GM23248 (cell line): Measurements from ENCODE around the gene RARA. TPM values are rescaled to one million over a fixed set of nuclear protein-coding genes. Genes with fewer than 3 reads are reported as not detected.

Source experiments
- DNase-seq: peaks from one replicate; pipeline ENCODE4 v3.0.0-alpha.2; 2015
- H2AFZ ChIP-seq: fragments of 200-600 bp; sonication (generic); 2 replicates; pipeline ENCODE4 v1.6.1; 2016; ENCODE audit warnings: antibody characterized with exemption
- H3F3A ChIP-seq: fragments of 200-600 bp; sonication (generic); 2 replicates; pipeline ENCODE4 v1.6.1; 2016; ENCODE audit warnings: mild to moderate bottlenecking, antibody characterized with exemption, mixed run types; ENCODE audit not compliant: insufficient read depth
- H3K27ac ChIP-seq: fragments of 200-600 bp; sonication (generic); 2 replicates; pipeline ENCODE4 v1.5.1; 2016; ENCODE audit warnings: mild to moderate bottlenecking
- H3K27me3 ChIP-seq: fragments of 200-600 bp; sonication (generic); replicated peaks from 2 replicates; pipeline ENCODE4 v1.6.1; 2016; ENCODE audit warnings: mild to moderate bottlenecking; ENCODE audit not compliant: insufficient read depth
- H3K36me3 ChIP-seq: fragments of 200-600 bp; sonication (generic); 2 replicates; pipeline ENCODE4 v1.6.1; 2016; ENCODE audit warnings: low read depth, mild to moderate bottlenecking
- H3K4me1 ChIP-seq: fragments of 200-600 bp; sonication (generic); 2 replicates; pipeline ENCODE4 v1.6.1; 2016; ENCODE audit warnings: mild to moderate bottlenecking; ENCODE audit not compliant: insufficient read depth
- H3K4me2 ChIP-seq: fragments of 200-600 bp; sonication (generic); one replicate; pipeline ENCODE4 v1.6.1; 2016; ENCODE audit warnings: mild to moderate bottlenecking; ENCODE audit not compliant: unreplicated experiment
- H3K4me3 ChIP-seq: fragments of 200-600 bp; sonication (generic); 2 replicates; pipeline ENCODE4 v1.5.1; 2016; ENCODE audit warnings: mild to moderate bottlenecking
- H3K79me2 ChIP-seq: fragments of 200-600 bp; sonication (generic); 2 replicates; pipeline ENCODE4 v1.6.1; 2016; ENCODE audit warnings: mild to moderate bottlenecking; ENCODE audit not compliant: insufficient read depth
- H3K9ac ChIP-seq: fragments of 200-600 bp; sonication (generic); 2 replicates; pipeline ENCODE4 v1.6.1; 2016; ENCODE audit warnings: mild to moderate bottlenecking
- H3K9me2 ChIP-seq: fragments of 200-600 bp; sonication (generic); 2 replicates; pipeline ENCODE4 v1.6.1; 2016; ENCODE audit warnings: mixed run types, mild to moderate bottlenecking, moderate library complexity; ENCODE audit not compliant: insufficient read depth
- H3K9me3 ChIP-seq: fragments of 200-600 bp; sonication (generic); one replicate; pipeline ENCODE4 v1.6.1; 2017; ENCODE audit warnings: low read depth
- H4K20me1 ChIP-seq: fragments of 200-600 bp; sonication (generic); 2 replicates; pipeline ENCODE4 v1.6.0; 2016; ENCODE audit not compliant: insufficient read depth
- EZH2 ChIP-seq: fragments of 200-600 bp; sonication (generic); IDR thresholded peaks from 2 replicates; pipeline ENCODE4 v1.6.1; 2018; ENCODE audit warnings: antibody characterized with exemption, mild to moderate bottlenecking; ENCODE audit not compliant: insufficient read depth, poor library complexity, severe bottlenecking
- EZH2phosphoT487 ChIP-seq: fragments of 200-600 bp; sonication (generic); IDR thresholded peaks from 2 replicates; pipeline ENCODE4 v1.6.1; 2018; ENCODE audit warnings: antibody characterized with exemption, moderate library complexity, mild to moderate bottlenecking, low read depth; ENCODE audit not compliant: insufficient read depth
- WGBS, 2 experiments: methylation state at CpG; one replicate each; pipeline ENCODE4 v1.1.6; 2015 to 2017; ENCODE audit warnings: low lambda C conversion rate in 2 of 2, low coverage in 1 of 2; ENCODE audit errors: missing lambda C conversion rate in 2 of 2; 5-methylcytosine and 5-hydroxymethylcytosine counted together
- in situ Hi-C: fragments of 300-500 bp; cut with MboI; formaldehyde crosslinking; loops from 2 replicates; pipeline ENCODE4 v1.15.0; 2020
- polyA plus RNA-seq: library from polyadenylated mRNA; unstranded; fragments of >200 nt; fragmentation: Nextera tagmentation; extraction: Ambion mirVana; gene quantifications from 2 replicates; pipeline ENCODE4 v1.2.1, GENCODE V29; 2016
- total RNA-seq: library from RNA; depleted of rRNA; stranded (reverse); fragments of >200 nt; shearing (Covaris generic); gene quantifications from 2 replicates; pipeline ENCODE4 v1.2.3, GENCODE V29; 2014

RARA gene
- total and polyA plus RNA-seq, 2 experiments from 2014 or later, result 23.7 to 38.9 TPM

GRCh38 chr17:40306395-40306794 lies 2.6 kb upstream of the RARA start:
- peak overlapping the region; percentile 28; the same call in 1 of the 2 replicates for H3K4me3 ChIP-seq
- no peak overlapping the region for H2AFZ ChIP-seq
- no peak for TF ChIP-seq EZH2phosphoT487
- H3K9me3 ChIP-seq, result no peaks in the 10 kb centered on the region
- 44 to 55% methylated on average over 2 of the region's 2 CpGs for WGBS, 2 experiments
- no peaks in the 10 kb centered on the region for H3K79me2 ChIP-seq
- peak overlapping the region; percentile 66 for H3K4me2 ChIP-seq
- no peaks in the 10 kb centered on the region for H3K27me3 ChIP-seq
- in situ Hi-C loops, result loop anchor here (10.0 kb wide), 1 partner anchor 48 kb away; no protein-coding TSS in a partner anchor
- DNase-seq, result peak; percentile 40
- no peaks in the 10 kb centered on the region for H3K9me2 ChIP-seq
- H3K4me1 ChIP-seq, result peaks cover 70% of the 10 kb centered on the region
- H3K9ac ChIP-seq, result peak overlapping the region; percentile 72
- H3F3A ChIP-seq, result peaks cover 60% of the 10 kb centered on the region
- peak overlapping the region; percentile 90 for H3K27ac ChIP-seq
- H4K20me1 ChIP-seq, result no peaks in the 10 kb centered on the region
- H3K36me3 ChIP-seq, result no peaks in the 10 kb centered on the region

GRCh38 chr17:40307001-40307730 lies 1.8 kb upstream of the RARA start:
- 2 to 11% methylated on average over 10 of the region's 10 CpGs for WGBS, 2 experiments
- in situ Hi-C loops, result loop anchor here (10.0 kb wide), 1 partner anchor 48 kb away; no protein-coding TSS in a partner anchor

GRCh38 chr17:40307740-40308239 lies 1.2 kb upstream of the RARA start:
- Histone ChIP-seq H3K36me3 (no peaks in the 10 kb centered on the region), H3K27ac (peak overlapping the region; percentile 90), H3K9me3 (no peaks in the 10 kb centered on the region), H3F3A (peaks cover 49% of the 10 kb centered on the region), H2AFZ (no peak overlapping the region), H3K4me1 (peaks cover 82% of the 10 kb centered on the region), H3K4me3 (no peak overlapping the region), H3K9ac (peak overlapping the region; percentile 72), H4K20me1 (no peaks in the 10 kb centered on the region), H3K4me2 (peak overlapping the region; percentile 66), H3K9me2 (no peaks in the 10 kb centered on the region), H3K79me2 (no peaks in the 10 kb centered on the region), H3K27me3 (no peaks in the 10 kb centered on the region)
- in situ Hi-C loops, result loop anchor here (10.0 kb wide), 1 partner anchor 47 kb away; no protein-coding TSS in a partner anchor
- no peak for TF ChIP-seq EZH2phosphoT487
- TF ChIP-seq EZH2, result no peak
- peak; percentile 50 for DNase-seq
- WGBS, 2 experiments, result 10 to 11% methylated on average over 3 of the region's 3 CpGs

More at GRCh38 chr17:40307001-40307730, 1.8 kb upstream of the RARA start:
- Histone ChIP-seq H3K27me3 (no peaks in the 10 kb centered on the region), H3K9ac (peak overlapping the region; percentile 72), H3F3A (peaks cover 55% of the 10 kb centered on the region), H3K4me3 (peak overlapping the region; percentile 28), H4K20me1 (no peaks in the 10 kb centered on the region), H2AFZ (0 out of 2 replicates have a peak overlapping the region, but pooled peaks have one; percentile 25), H3K79me2 (no peaks in the 10 kb centered on the region), H3K4me2 (peak overlapping the region; percentile 66), H3K9me2 (no peaks in the 10 kb centered on the region), H3K4me1 (peaks cover 78% of the 10 kb centered on the region), H3K9me3 (no peaks in the 10 kb centered on the region), H3K36me3 (no peaks in the 10 kb centered on the region), H3K27ac (peak overlapping the region; percentile 90)
- peak; percentile 89 for DNase-seq
- TF ChIP-seq EZH2, result no peak
- no peak for TF ChIP-seq EZH2phosphoT487

GRCh38 chr17:40309949-40310510 lies 1.1 kb downstream of the RARA start:
- Histone ChIP-seq H3K9ac (no peak overlapping the region), H3K79me2 (no peaks in the 10 kb centered on the region), H4K20me1 (no peaks in the 10 kb centered on the region), H3K9me2 (no peaks in the 10 kb centered on the region), H3K9me3 (no peaks in the 10 kb centered on the region), H3K4me2 (no peak overlapping the region), H3K4me1 (peaks cover 75% of the 10 kb centered on the region), H3F3A (peaks cover 32% of the 10 kb centered on the region), H2AFZ (no peak overlapping the region), H3K27me3 (no peaks in the 10 kb centered on the region), H3K36me3 (no peaks in the 10 kb centered on the region), H3K4me3 (no peak overlapping the region), H3K27ac (no peak overlapping the region)
- in situ Hi-C loops, result loop anchor here (10.0 kb wide), 1 partner anchor 45 kb away; no protein-coding TSS in a partner anchor
- WGBS, 2 experiments, result 80 to 83% methylated on average over 2 of the region's 2 CpGs
- TF ChIP-seq EZH2 (no peak), EZH2phosphoT487 (no peak)
- DNase-seq, result no peak
